Measurements from ENCODE around the gene TUBA3E.
"Not testable (repeated sequence)": the region's sequence is repeated elsewhere in the genome, so short reads cannot be mapped to it uniquely, and the experiment has no call there.

Gene TUBA3E

DNA sequence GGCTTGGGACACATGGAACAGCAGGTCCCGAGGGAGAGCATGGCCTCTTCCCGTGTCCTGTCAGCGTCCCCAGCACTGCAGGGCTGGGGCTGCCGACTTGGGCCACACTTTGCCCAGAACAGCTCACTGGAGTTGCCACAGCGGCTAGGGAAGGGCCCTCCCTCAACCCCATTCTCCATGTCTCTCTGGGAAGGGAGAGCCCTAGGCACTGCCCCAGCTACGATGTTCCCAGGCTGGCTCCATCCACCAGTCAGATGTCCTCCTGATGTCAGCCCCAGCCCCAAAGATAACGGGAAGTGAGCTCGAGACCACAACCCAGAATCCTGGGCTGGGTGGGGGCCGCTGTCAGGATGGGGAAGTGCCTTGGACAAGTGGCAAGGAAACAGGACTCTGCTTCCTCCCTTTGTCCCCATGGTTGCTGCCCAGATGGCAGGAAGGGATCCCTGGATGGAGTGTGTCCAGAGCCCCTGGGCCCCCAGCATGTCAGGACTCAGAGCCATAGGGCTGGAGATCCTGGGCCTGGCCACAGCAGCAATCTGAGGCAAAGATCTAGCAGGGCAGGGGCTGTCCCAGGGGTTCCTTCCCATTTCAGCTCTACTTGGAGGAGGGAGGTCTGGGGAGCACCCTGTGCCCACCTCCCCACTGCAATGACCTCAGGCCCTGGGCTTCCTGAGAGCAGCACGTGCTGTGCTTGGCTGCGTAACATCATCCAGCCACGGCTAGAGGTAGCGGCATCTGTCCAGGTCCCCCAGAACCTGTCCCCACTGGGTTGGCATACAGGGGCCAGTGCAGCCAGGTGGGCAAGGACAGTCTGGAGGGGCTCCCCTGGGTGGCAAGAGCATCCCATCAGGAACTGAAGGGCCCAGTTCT, 55.6 kb downstream of the TUBA3E start:
- DNase-seq: not testable (repeated sequence)
